ENCODE data around the gene PTK6.
"Not testable (repeated sequence)": the region's sequence is repeated elsewhere in the genome, so short reads cannot be mapped to it uniquely, and the experiment has no call there.

The PTK6 gene

DNA sequence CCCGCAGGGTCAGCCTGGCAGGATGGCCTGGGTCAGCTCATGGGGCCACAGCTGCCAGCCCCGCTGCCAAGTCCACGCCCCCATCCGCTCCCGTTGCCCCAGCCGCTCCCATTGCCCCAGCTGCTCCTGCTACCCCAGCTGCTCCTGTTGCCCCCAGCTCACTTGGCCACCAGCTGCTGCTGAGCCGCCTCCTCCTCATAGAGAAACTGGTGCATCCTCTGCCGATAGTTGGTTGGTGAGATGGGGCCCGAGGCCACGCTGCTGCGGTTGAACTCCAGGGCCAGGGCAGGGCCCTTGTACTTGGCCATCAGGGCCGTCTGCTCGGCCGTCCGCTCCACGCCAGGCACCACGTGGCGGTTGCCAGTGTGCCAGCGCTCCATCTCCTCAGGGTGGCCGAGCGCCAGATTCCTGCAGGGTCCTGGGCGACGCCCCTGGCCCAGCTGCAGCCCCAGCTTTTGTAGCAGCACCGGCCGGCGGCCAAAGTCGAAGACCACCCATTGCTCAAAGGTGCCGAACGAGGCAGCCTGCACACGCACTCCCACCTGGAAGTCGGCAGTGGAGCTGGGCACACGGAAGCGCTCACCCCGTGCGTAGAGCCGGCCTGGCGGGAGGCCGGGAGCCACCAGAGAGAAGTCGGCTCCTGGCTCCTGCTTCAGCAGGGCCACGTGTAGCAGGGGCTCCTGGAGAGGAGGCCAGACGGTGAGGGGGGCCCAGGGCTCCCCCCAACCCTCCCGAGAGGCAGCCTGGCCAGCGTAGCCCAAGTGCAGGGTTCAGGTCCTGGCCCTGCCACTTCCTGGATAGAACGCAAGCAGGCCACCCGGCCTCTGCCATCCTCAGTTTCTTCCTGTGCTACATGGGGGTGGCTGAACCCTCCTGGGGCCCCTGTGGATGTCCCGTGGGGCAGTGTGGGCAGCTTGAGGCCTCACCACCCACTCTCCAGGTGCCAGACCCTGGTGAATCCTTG is 32.1 kb upstream of the PTK6 start:
- DNase-seq (ENCODE audit: low read depth) = no peak

- DNase-seq (ENCODE audit: low read depth) = no peak
Measured at GRCh38 chr20:63568170-63568981, 31.2 kb upstream of the PTK6 start.

DNA sequence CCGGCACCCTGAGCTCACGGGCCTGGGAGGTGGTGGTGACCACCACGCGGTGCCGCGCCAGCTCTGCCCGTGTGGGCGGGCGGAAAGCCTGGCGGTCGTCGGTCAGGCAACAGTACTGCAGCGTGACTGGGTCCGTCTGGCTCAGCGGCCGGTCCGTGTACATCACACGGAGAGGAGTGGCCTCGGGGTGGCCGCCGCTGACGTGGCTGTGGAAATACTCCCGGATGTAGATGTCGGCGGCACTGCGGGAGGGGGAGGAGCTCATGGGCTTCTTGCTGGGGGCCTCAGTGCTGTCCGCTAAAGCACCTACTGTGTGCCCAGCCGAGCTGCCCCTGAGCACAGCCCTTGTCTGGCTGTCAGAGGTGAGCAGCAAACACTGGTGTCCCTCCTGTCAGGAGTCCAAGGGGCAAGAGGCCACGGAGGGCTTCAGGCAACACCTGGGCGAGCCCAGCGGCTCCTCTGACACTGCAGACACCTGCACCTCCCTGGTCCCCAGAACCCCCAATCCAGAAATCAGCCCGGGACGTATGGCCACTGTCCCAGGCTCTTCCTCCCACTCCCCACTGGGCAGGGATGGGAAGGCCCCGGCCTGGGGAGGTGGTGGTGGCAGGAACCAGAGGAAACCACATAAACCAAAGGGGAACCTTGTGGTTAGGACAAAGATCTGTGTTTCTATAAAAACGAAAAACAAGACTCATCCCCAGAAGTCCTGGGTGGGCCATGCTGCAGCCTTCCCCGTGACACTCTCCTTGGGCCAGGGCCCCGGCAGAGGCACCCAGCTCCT is 30.4 kb upstream of the PTK6 start:
- no peak for DNase-seq (ENCODE audit: low read depth)

- no peak for DNase-seq (ENCODE audit: low read depth)
Measured at GRCh38 chr20:63567136-63567385, 29.9 kb upstream of the PTK6 start.

DNA sequence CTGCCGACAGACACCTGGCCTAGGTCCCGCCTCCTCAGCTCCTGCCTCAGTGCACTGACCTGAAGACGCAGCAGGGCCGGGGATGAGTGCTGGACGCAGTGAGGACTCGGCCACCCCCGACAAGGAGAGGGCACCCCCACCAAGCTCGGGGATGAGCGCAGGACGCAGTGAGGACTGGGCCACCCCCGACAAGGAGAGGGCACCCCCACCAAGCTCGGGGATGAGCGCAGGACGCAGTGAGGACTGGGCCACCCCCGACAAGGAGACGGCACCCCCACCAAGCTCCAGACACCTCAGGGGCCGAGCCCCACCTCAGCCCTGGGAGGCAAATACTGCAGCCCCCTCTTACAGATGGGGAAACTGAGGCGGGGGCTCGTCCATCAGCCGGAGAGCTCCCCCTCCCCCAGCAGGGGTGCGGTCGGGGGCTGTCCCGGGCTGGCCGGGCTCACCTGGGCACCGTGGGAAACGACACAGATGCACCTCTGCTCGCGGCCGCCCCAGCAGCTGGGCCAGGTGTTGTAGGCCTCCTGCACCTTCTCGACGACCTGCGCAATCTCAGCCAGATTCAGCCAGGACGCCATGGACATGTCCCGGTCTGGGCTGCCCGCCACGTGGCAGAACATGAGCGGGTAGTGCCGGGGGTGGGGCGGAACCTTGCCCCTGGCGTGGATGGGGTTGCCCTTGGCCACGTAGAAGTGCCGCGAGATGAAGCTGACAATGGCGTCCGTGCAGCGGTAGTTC is 29.4 kb upstream of the PTK6 start:
- no peak for DNase-seq (ENCODE audit: low read depth)

- no peak for DNase-seq (ENCODE audit: low read depth)
Measured at GRCh38 chr20:63565699-63566335, 28.6 kb upstream of the PTK6 start.

- DNase-seq (ENCODE audit: low read depth) = no peak
Measured at GRCh38 chr20:63565021-63565698, 28.0 kb upstream of the PTK6 start.

- DNase-seq (ENCODE audit: low read depth) = no peak
Measured at GRCh38 chr20:63564036-63564810, 27.0 kb upstream of the PTK6 start.

GRCh38 chr20:63563225-63563935 is 26.2 kb upstream of the PTK6 start:
- DNase-seq (ENCODE audit: low read depth) = no peak

DNA sequence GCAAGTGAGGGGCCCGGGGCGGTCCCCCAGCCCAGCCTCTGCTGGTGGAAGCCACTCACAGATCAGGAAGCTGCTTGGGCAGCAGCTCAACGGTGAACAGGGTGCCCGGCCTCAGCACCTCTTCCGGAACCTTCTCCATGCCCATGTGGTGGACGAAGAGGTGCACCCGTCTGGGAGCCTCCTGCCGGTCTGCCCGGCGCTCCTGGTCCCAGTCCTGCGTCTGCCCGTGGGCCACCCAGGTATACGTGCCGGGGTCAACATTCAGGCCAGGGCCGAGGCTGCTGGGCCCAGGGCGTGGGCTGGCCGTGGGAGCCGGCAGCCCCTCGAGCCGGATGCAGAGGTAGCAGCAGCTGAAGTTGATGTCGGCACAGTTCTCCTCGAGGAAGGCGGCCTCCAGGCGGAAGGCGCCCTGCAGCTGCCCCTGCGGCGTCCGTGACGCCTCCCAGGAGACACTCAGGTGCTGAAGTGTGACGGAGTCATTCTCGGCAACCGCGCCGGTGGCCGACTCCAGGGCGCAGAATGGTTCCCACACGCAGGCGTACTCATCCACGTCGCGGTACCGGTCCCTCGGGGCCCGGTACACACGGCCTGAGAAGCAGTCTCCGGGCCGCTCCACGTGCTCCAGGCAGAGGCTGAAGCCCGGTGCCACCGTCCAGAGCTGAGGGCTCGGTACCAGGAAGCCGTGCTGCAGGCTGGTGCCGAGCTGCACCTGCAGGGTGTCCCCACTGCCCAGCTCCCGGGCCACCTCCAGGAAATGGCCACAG is 25.5 kb upstream of the PTK6 start:
- DNase-seq (ENCODE audit: low read depth) = no peak

GRCh38 chr20:63561624-63562396 is 24.6 kb upstream of the PTK6 start:
- DNase-seq (ENCODE audit: low read depth) = no peak

GRCh38 chr20:63560856-63561609 is 23.9 kb upstream of the PTK6 start:
- no peak for DNase-seq (ENCODE audit: low read depth)

GRCh38 chr20:63560333-63560805 is 23.2 kb upstream of the PTK6 start:
- no peak for DNase-seq (ENCODE audit: low read depth)

DNA sequence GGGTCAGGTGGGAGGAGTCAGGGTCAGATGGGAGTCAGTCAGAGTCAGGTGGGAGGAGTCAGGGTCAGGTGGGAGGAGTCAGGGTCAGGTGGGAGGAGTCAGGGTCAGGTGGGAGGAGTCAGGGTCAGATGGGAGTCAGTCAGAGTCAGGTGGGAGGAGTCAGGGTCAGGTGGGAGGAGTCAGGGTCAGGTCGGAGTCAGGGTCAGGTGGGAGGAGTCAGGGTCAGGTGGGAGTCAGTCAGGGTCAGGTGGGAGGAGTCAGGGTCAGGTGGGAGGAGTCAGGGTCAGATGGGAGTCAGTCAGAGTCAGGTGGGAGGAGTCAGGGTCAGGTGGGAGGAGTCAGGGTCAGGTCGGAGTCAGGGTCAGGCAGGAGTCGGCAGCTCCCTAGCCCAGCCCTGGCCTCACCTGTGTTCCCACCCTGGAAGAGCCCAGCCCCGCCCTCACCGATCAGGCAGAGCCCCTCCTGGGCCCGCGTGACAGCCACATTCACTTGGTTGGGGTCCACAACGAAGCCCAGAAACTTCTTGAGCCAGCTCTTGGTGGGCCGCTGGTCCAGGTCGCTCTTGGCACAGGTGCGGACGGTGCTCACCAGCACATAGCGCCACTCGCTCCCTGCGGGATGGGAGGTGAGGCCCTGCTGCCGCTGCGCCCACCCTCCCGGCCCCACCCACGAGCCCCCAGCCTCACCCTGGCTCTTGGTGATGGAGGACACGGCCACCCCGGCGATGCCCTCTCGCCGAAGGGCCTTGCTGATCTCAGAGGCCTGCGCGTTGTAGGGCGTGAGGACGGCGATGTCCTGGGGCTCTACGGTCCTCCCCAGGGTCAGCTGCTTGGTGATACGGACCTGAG is 22.5 kb upstream of the PTK6 start:
- DNase-seq (ENCODE audit: low read depth) = not testable (repeated sequence)

DNA sequence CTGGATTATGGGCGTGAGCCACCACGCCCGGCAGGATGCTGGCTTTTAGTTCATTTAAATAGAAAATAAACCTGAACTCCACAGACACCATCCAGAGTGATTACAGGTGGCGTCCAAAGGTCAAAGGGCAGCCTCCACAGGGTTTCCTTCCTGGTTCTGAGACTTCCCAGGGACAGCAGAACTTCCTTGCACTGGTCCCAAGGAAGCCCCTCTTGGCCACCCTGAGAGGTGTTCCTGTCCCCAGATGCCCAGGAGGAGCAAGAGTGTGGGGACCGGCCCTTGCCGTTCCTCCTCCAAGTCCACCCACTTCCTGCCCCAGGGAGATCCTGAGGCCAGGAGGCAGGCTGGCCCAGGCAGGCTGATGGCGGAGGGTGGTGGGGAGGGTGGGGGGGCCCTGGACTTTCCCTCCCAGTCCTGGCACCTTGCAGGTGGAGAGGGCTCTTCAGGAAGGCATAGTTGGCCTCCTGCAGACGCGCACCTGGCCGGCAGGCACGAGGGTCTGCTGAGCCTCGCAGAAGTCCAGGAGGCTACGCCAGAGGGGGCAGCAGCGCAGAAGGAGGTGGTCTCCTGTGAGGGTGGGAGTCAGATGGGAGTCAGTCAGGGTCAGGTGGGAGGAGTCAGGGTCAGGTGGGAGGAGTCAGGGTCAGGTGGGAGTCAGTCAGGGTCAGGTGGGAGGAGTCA is 21.8 kb upstream of the PTK6 start:
- DNase-seq (ENCODE audit: low read depth) = no peak
